ENCODE results near the gene GPC5.

GRCh38 chr13:92821324-92821723, 1422.9 kb downstream of the GPC5 start:
- TF ChIP-seq KDM1A (IDR thresholded peaks at IDR 0.05; ENCODE audit: low read depth) = no peak
- no peak for TF ChIP-seq CTCF (IDR thresholded peaks at IDR 0.05)
- TF ChIP-seq RFX5 (IDR thresholded peaks at IDR 0.05) = no peak
- TF ChIP-seq CHD2 (IDR thresholded peaks at IDR 0.05; ENCODE audit: low read length, partially characterized antibody) = no peak
- no peak for TF ChIP-seq RCOR1 (IDR thresholded peaks at IDR 0.05; ENCODE audit: low read depth, low read length)
- no peak for TF ChIP-seq POLR2AphosphoS2 (conservative IDR thresholded peaks at IDR 0.05; ENCODE audit: low read length)
- no peak for TF ChIP-seq ESRRA (IDR thresholded peaks at IDR 0.05; ENCODE audit: borderline replicate concordance, low read length)
- TF ChIP-seq ELK1 (IDR thresholded peaks at IDR 0.05; ENCODE audit: low read depth, low read length) = no peak
- TF ChIP-seq POLR2A (IDR thresholded peaks at IDR 0.05; ENCODE audit: low read length) = no peak
- TF ChIP-seq RAD21 (conservative IDR thresholded peaks at IDR 0.05 in 1 of 2, IDR thresholded peaks at IDR 0.05 in 1 of 2) = no peak
- no peak for TF ChIP-seq JUNB (IDR thresholded peaks at IDR 0.05)
- TF ChIP-seq RNF2 (IDR thresholded peaks at IDR 0.05; ENCODE audit: borderline replicate concordance, low read depth) = no peak
- no peak for TF ChIP-seq MAZ (IDR thresholded peaks at IDR 0.05; ENCODE audit: borderline replicate concordance, low read depth, low read length)

All from A549 (cell line).